ENCODE measurements around the gene GALP. TPM values are rescaled to one million over a fixed set of nuclear protein-coding genes. Genes with fewer than 3 reads are reported as not detected.

GALP gene
- total RNA-seq, 1 experiment from 2014 or later, result not detected

- no peak overlapping the region for H2BK20ac ChIP-seq (ENCODE audit: low read depth, low read length, poor library complexity, severe bottlenecking)
- no peak overlapping the region for H2AFZ ChIP-seq (ENCODE audit: low read length)
- no peak overlapping the region for H3K4me3 Mint-ChIP-seq
- no peak overlapping the region for H3K4me2 ChIP-seq (ENCODE audit: insufficient read depth, insufficient read length, low read length)
- DNase-seq, result no peak
- no peaks in the 10 kb centered on the region for H3K27me3 ChIP-seq (ENCODE audit: insufficient read depth, low read length)
- no peak overlapping the region for H2BK120ac ChIP-seq (ENCODE audit: low read depth, low read length, poor library complexity, severe bottlenecking)
- no peak overlapping the region for H2BK5ac ChIP-seq (ENCODE audit: insufficient read length, low read length)
- no peak overlapping the region for H2AK5ac ChIP-seq (ENCODE audit: insufficient read length, low read length)
- H3K36me3 Mint-ChIP-seq (ENCODE audit: insufficient read depth in 1 of 3, low read depth in 3 of 3), result peaks cover 21 to 28% (median 27%) of the 10 kb centered on the region in 3 experiments
- no peak overlapping the region for H3K27ac Mint-ChIP-seq
- no peak overlapping the region for H3K18ac ChIP-seq (ENCODE audit: insufficient read length, low read depth, low read length)
- H3K79me2 ChIP-seq (ENCODE audit: insufficient read depth, low read length), result no peaks in the 10 kb centered on the region
- H3K23me2 ChIP-seq (ENCODE audit: insufficient read length, low read depth, low read length, poor library complexity, severe bottlenecking), result no peaks in the 10 kb centered on the region
- no peak overlapping the region for H2BK12ac ChIP-seq (ENCODE audit: insufficient read length, low read depth, low read length)
- H3K79me1 ChIP-seq (ENCODE audit: insufficient read depth, low read depth, low read length, poor library complexity, severe bottlenecking), result no peaks in the 10 kb centered on the region
- H4K91ac ChIP-seq (ENCODE audit: insufficient read length, low read depth, low read length), result no peak overlapping the region
- no peak overlapping the region for H4K5ac ChIP-seq (ENCODE audit: insufficient read length, low read depth, low read length)
- peaks cover under 1% of the 10 kb centered on the region; the same call in 1 of the 2 replicates for H3K4me1 ChIP-seq (ENCODE audit: insufficient read depth, low read length)
- no peaks in the 10 kb centered on the region for H4K20me1 ChIP-seq (ENCODE audit: control insufficient read depth, insufficient read depth, insufficient read length)
- H3K56ac ChIP-seq (ENCODE audit: insufficient read length, low read depth, low read length), result no peak overlapping the region
- WGBS (ENCODE audit: extremely low coverage, insufficient read length, low lambda C conversion rate), result no CpG with 5 or more reads among the region's 16 CpGs
- H3K9me3 ChIP-seq (ENCODE audit: control insufficient read depth, low read depth, low read length), result no peaks in the 10 kb centered on the region
- no peak overlapping the region for H3K9ac ChIP-seq (ENCODE audit: extremely low read depth, insufficient read length, low read length)
- no peak overlapping the region for H3K14ac ChIP-seq (ENCODE audit: insufficient read depth, low read length)
- no peak for TF ChIP-seq CTCF (conservative IDR thresholded peaks at IDR 0.05)
- H3T11ph ChIP-seq (ENCODE audit: low read length), result no peak overlapping the region
- no peak overlapping the region for H4K8ac ChIP-seq (replicated peaks; ENCODE audit: insufficient read length, low read depth, low read length)
- peaks cover 8 to 9% of the 10 kb centered on the region in 2 experiments for H3K4me1 Mint-ChIP-seq
- no peaks in the 10 kb centered on the region; a peak in 2 of 5 replicates for H3K9me3 Mint-ChIP-seq
- no peaks in the 10 kb centered on the region for H3K27me3 Mint-ChIP-seq (ENCODE audit: low read depth)
- no peak overlapping the region for H2BK15ac ChIP-seq (ENCODE audit: low read depth, low read length)
- H3K4ac ChIP-seq (ENCODE audit: low read depth, low read length), result no peak overlapping the region
- no peak overlapping the region for H3K23ac ChIP-seq (ENCODE audit: insufficient read length, low read depth, low read length)
- no peak overlapping the region for H3K27ac ChIP-seq (ENCODE audit: insufficient read length, low read depth, low read length)
These were observed 17.5 kb upstream of the GALP start for GRCh38 chr19:56158170-56158757.

All from H9 (cell line).